Nephron progenitor cell (in vitro differentiated cells): ENCODE results near the gene FBXO42.

Experiments
- DNase-seq: peaks from one replicate; pipeline ENCODE4 v3.0.0; 2021
- H3K27ac Mint-ChIP-seq: 2 replicates; pipeline ENCODE4 v1.8.0; 2021; ENCODE audit warnings: mild to moderate bottlenecking, moderate library complexity, mixed read lengths
- H3K27me3 Mint-ChIP-seq: 2 replicates; pipeline ENCODE4 v1.8.0; 2021; ENCODE audit warnings: mild to moderate bottlenecking, low read depth, mixed read lengths; ENCODE audit not compliant: poor library complexity
- H3K36me3 Mint-ChIP-seq: 2 replicates; pipeline ENCODE4 v1.8.0; 2021; ENCODE audit warnings: low read depth, mixed read lengths
- H3K4me1 Mint-ChIP-seq: 2 replicates; pipeline ENCODE4 v1.8.0; 2021; ENCODE audit warnings: mixed read lengths
- H3K4me3 Mint-ChIP-seq: 2 replicates; pipeline ENCODE4 v1.8.0; 2021; ENCODE audit warnings: mild to moderate bottlenecking, moderate library complexity, mixed read lengths
- H3K9me3 Mint-ChIP-seq: 2 replicates; pipeline ENCODE4 v1.8.0; 2021; ENCODE audit warnings: mild to moderate bottlenecking, moderate library complexity, mixed read lengths
- TF ChIP-seq, protein P1 (sequence below): fragments of 200-600 bp; sonication (generic); IDR thresholded peaks from 2 replicates; pipeline ENCODE4 v1.5.0; 2021; ENCODE audit warnings: antibody characterized with exemption

The FBXO42 gene

DNA sequence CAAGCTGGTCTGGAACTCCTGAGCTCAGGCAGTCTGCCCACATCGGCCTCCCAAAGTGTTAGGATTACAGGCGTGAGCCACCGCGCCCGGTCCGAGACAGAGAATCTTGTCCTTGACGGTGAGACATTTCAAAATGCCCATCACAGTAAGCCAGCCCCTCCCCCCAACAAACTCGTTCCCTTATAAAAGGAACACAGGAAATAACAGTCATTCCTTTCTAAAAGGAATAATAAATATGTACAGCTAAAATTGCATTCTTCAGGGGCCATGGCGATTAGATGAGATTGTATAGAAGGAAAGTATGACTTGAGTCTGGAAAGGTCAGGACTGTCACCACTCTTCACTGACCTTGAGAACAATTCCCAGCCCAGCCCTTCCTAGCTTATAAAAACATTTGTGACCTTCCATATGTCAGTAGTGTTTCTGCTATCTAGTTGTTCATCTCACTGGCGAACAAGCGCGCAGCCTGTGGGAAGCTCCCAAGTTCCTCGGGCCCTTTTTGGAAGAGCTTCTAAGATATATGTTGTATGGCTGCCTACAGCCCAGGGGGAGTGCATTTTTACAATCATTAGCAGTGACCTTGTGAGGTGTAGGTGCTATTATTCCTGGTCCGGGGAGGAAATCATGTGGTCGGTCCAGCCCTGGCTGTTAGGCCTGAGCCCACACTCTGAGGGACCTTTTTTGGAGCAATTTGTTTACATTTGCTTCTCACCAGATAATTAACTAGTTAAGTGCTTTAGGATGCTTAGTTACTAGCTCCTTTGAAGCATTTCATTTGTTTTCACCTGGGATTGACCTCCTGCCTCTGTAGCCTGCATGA is 23.5 kb upstream of the FBXO42 start:
- TF ChIP-seq, protein P1, sequence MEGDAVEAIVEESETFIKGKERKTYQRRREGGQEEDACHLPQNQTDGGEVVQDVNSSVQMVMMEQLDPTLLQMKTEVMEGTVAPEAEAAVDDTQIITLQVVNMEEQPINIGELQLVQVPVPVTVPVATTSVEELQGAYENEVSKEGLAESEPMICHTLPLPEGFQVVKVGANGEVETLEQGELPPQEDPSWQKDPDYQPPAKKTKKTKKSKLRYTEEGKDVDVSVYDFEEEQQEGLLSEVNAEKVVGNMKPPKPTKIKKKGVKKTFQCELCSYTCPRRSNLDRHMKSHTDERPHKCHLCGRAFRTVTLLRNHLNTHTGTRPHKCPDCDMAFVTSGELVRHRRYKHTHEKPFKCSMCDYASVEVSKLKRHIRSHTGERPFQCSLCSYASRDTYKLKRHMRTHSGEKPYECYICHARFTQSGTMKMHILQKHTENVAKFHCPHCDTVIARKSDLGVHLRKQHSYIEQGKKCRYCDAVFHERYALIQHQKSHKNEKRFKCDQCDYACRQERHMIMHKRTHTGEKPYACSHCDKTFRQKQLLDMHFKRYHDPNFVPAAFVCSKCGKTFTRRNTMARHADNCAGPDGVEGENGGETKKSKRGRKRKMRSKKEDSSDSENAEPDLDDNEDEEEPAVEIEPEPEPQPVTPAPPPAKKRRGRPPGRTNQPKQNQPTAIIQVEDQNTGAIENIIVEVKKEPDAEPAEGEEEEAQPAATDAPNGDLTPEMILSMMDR: no peak
- DNase-seq: no peak
- Mint-ChIP-seq H3K27me3 (no peaks in the 10 kb centered on the region), H3K4me3 (no peak overlapping the region), H3K9me3 (no peaks in the 10 kb centered on the region), H3K27ac (peak overlapping the region; percentile 50), H3K4me1 (peaks cover 52% of the 10 kb centered on the region), H3K36me3 (peaks cover 49% of the 10 kb centered on the region)

DNA sequence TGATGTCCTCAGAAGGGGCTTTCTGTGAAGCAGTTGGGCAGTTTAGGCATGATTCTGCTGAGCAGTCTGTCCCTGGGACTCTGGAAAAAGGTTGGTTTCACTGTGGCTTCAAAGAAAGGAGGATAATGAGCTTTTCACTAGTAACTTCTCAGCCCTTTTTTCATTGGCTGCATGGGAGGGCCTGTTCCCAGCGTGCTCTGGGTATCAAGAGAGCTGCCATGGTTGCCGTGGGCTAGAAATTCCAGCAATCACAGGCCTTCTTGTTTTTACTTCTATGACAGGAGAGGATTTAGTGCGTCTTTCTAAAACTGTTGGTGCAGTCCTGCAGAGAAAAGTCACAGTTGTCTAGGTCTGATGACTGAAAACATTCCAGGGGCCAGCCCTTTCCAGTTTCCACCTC is 22.0 kb upstream of the FBXO42 start:
- Mint-ChIP-seq H3K27ac (peak overlapping the region; percentile 94), H3K27me3 (peaks cover 1% of the 10 kb centered on the region), H3K9me3 (no peaks in the 10 kb centered on the region), H3K4me3 (no peak overlapping the region), H3K4me1 (peaks cover 55% of the 10 kb centered on the region), H3K36me3 (peaks cover 41% of the 10 kb centered on the region)
- no peak for DNase-seq
- TF ChIP-seq, protein P1: no peak

DNA sequence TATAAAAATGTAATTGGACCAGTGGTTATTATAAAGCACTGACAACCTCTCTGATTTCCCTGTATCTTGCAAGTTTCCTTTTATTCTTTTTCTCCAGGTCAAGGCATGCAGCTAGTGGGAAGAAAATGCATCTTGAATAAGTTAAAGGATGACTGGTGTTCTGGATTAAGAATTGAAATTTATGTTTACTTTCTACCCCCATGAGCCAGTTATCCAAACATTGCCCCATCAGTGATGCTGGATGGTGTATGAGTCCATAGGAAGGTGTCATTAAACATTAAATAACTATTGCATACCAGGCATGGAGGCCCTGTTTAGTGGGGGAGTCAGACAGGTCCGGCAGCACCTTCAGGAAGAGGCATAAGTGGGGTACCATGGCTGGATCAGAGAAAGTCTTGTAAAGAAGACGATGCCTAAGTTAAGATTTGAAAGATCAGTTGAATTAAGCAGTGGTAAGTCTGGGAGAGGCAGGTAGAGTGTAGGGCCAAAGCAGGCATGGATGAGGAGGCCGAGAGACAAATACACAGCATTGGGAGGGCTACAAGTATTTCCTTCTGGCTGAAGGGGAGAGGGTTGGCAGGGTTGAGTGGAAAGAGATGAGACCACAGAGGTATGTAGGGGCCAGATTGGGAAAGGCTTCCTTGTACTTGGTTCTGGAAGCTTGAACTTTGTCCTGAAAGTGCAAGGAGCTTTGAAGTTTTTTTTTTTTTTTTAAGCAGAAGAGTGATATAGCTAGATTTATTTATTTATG is 20.4 kb upstream of the FBXO42 start:
- no peak overlapping the region for H3K4me3 Mint-ChIP-seq
- peaks cover 32% of the 10 kb centered on the region for H3K36me3 Mint-ChIP-seq
- DNase-seq: no peak
- H3K9me3 Mint-ChIP-seq: no peaks in the 10 kb centered on the region
- H3K27ac Mint-ChIP-seq: peak overlapping the region; percentile 50
- peaks cover 64% of the 10 kb centered on the region for H3K4me1 Mint-ChIP-seq
- peaks cover 3% of the 10 kb centered on the region for H3K27me3 Mint-ChIP-seq
- TF ChIP-seq, protein P1: no peak

DNA sequence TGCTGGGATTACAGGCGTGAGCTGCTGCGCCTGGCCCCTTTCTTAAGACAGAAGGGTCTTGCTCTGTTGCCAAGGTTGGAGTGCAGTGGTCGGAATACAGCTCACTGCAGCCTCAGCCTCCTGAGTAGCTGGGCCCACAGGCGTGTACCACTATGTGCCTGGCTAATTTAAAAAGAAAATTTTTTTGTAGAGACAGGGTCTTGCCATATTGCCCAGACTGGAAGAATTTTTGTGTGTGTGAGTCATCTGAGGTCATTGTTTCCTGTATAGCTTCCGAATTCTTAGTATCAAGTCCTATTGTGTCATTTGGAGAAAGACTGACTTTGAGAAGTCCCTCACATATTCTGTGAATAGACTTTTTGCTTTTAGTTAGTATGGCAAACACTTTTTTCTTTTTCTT is 19.4 kb upstream of the FBXO42 start:
- H3K27ac Mint-ChIP-seq: no peak overlapping the region

DNA sequence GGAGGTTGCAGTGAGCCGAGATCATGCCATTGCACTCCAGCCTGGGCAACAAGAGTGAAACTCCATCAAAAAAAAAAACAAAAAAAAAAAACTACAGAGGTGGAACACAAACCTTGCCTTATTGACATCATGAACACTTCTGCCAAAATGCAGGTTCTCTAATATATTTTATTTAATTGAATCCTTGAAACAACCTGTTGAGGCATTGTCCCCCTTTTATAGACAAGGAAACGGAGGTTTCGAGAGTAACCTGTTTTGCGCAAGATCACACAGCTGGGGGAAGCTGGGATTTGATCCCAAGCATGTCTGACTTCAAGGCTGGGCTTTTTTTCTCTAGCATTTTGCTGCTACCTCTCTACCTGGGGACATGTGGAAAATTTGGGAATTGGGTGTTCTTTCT is 17.5 kb upstream of the FBXO42 start:
- Mint-ChIP-seq H3K36me3 (peaks cover 26% of the 10 kb centered on the region), H3K27ac (no peak overlapping the region), H3K4me1 (peaks cover 41% of the 10 kb centered on the region), H3K27me3 (peaks cover 5% of the 10 kb centered on the region), H3K4me3 (no peak overlapping the region), H3K9me3 (no peaks in the 10 kb centered on the region)
- TF ChIP-seq, protein P1: no peak
- no peak for DNase-seq

More for the DNA sequence above, 19.4 kb upstream of the FBXO42 start:
- Mint-ChIP-seq H3K9me3 (no peaks in the 10 kb centered on the region), H3K27me3 (peaks cover 3% of the 10 kb centered on the region), H3K4me3 (no peak overlapping the region), H3K4me1 (peaks cover 57% of the 10 kb centered on the region), H3K36me3 (peaks cover 32% of the 10 kb centered on the region)
- DNase-seq: no peak
- TF ChIP-seq, protein P1: no peak
